Breast epithelium (tissue), 4 donors: Measurements from ENCODE around the gene OSBPL6. TPM values are rescaled to one million over a fixed set of nuclear protein-coding genes. Genes with fewer than 3 reads are reported as not detected.

Source experiments
- DNase-seq, 2 donors: peaks; one replicate each; pipeline ENCODE4 v3.0.0-alpha.2; 2019; ENCODE audit warnings: low spot score in 2 of 2
- H3K27ac ChIP-seq, 2 donors: fragments of 200-600 bp; sonication (generic) in 1 of 2; one replicate each; pipeline ENCODE4 v1.5.1; 2016 to 2019; ENCODE audit warnings: mild to moderate bottlenecking in 1 of 2
- H3K27me3 ChIP-seq, 2 donors: fragments of 200-600 bp; sonication (generic) in 1 of 2; one replicate each; pipeline versions ENCODE4 v1.5.1 to v1.6.0; 2017 to 2019; ENCODE audit warnings: control low read depth in 1 of 2, mild to moderate bottlenecking in 1 of 2
- H3K36me3 ChIP-seq: fragments of 200-600 bp; one replicate; pipeline ENCODE4 v1.5.1; 2019
- H3K4me1 ChIP-seq, 2 donors: fragments of 200-600 bp; sonication (generic); one replicate each; pipeline ENCODE4 v1.5.1; 2016 to 2019; ENCODE audit warnings: control low read depth in 1 of 2
- H3K4me3 ChIP-seq, 3 donors: fragments of 200-600 bp; sonication (generic); 1 replicate in 2 of 3; 2 replicates in 1 of 3; pipeline ENCODE4 v1.5.1; 2016 to 2019; ENCODE audit warnings: mild to moderate bottlenecking in 3 of 3, moderate library complexity in 2 of 3
- H3K9me3 ChIP-seq, 2 donors: fragments of 200-600 bp; sonication (generic) in 1 of 2; one replicate each; pipeline ENCODE4 v1.5.1; 2016 to 2019; ENCODE audit warnings: control low read depth in 1 of 2
- POLR2A ChIP-seq: fragments of 450-650 bp; IDR thresholded peaks from one replicate; pipeline ENCODE4 v1.6.1; 2016; ENCODE audit warnings: antibody characterized with exemption, mild to moderate bottlenecking, moderate library complexity
- POLR2AphosphoS5 ChIP-seq, 3 donors: sonication (generic); formaldehyde crosslinking; IDR thresholded peaks; one replicate each; pipeline ENCODE4 v1.6.1; 2017; ENCODE audit warnings: antibody characterized with exemption in 3 of 3
- intact Hi-C: fragments of 100-400 bp; cut with DNase I; formaldehyde crosslinking; loops from one replicate; pipeline ENCODE4 v1.15.1; 2023; ENCODE audit warnings: low total_unique reads
- total RNA-seq, 3 donors: library from RNA; depleted of rRNA; stranded (reverse); fragments of >200 nt; gene quantifications; one replicate each; pipeline ENCODE4 v1.1.0, GENCODE V29; 2016
- TF ChIP-seq, protein P1 (sequence below), 3 donors: fragments of 450-650 bp; IDR thresholded peaks; one replicate each; pipeline ENCODE4 v1.5.1; 2016 to 2017; ENCODE audit warnings: antibody characterized with exemption in 3 of 3, mild to moderate bottlenecking in 3 of 3, moderate library complexity in 3 of 3

Gene OSBPL6
- total RNA-seq, 3 donors from 2014 or later: 1.3 to 4.8 (median 1.8) TPM

- no peaks in the 10 kb centered on the region for H3K27me3 ChIP-seq
- no peak for DNase-seq
- no peak overlapping the region for H3K27ac ChIP-seq
- H3K9me3 ChIP-seq: no peaks in the 10 kb centered on the region
- no peaks in the 10 kb centered on the region for H3K36me3 ChIP-seq
- intact Hi-C loops: no loop called here
- no peaks in the 10 kb centered on the region for H3K4me1 ChIP-seq
- no peak overlapping the region for H3K4me3 ChIP-seq
- TF ChIP-seq POLR2A (no peak), POLR2AphosphoS5 (IDR thresholded peaks at IDR 0.05) (no peak)
- TF ChIP-seq, protein P1, sequence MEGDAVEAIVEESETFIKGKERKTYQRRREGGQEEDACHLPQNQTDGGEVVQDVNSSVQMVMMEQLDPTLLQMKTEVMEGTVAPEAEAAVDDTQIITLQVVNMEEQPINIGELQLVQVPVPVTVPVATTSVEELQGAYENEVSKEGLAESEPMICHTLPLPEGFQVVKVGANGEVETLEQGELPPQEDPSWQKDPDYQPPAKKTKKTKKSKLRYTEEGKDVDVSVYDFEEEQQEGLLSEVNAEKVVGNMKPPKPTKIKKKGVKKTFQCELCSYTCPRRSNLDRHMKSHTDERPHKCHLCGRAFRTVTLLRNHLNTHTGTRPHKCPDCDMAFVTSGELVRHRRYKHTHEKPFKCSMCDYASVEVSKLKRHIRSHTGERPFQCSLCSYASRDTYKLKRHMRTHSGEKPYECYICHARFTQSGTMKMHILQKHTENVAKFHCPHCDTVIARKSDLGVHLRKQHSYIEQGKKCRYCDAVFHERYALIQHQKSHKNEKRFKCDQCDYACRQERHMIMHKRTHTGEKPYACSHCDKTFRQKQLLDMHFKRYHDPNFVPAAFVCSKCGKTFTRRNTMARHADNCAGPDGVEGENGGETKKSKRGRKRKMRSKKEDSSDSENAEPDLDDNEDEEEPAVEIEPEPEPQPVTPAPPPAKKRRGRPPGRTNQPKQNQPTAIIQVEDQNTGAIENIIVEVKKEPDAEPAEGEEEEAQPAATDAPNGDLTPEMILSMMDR (IDR thresholded peaks at IDR 0.05): no peak
Observed at GRCh38 chr2:178292586-178292985, 98.3 kb downstream of the OSBPL6 start.

DNA sequence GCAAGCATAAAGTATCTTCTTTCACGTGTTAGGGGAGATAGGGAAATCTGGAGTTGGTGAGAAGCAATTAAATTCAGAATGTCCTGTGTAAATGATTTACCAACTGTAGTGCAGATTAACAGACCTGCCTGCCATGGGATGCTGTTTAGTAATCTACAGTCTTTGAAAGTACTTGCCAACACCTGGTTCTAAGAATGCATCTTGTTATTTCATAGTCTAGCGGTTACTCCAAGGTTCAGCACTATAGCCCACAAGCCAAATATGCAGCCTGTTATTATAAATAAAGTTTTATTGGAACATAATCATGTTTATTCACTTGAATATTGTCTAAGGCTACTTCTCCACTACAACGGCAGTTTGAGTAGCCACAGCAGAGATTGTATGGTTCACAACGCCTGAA, 100.8 kb downstream of the OSBPL6 start:
- Histone ChIP-seq H3K9me3 (no peaks in the 10 kb centered on the region), H3K4me3 (no peak overlapping the region), H3K4me1 (no peaks in the 10 kb centered on the region), H3K27ac (no peak overlapping the region), H3K27me3 (no peaks in the 10 kb centered on the region), H3K36me3 (no peaks in the 10 kb centered on the region)
- TF ChIP-seq, protein P1 (IDR thresholded peaks at IDR 0.05): no peak
- DNase-seq: no peak
- intact Hi-C loops: no loop called here

GRCh38 chr2:178295906-178296305, 101.6 kb downstream of the OSBPL6 start:
- Histone ChIP-seq H3K4me1 (no peaks in the 10 kb centered on the region), H3K4me3 (no peak overlapping the region), H3K27ac (no peak overlapping the region), H3K9me3 (no peaks in the 10 kb centered on the region), H3K36me3 (no peaks in the 10 kb centered on the region), H3K27me3 (no peaks in the 10 kb centered on the region)
- DNase-seq: no peak
- TF ChIP-seq, protein P1 (IDR thresholded peaks at IDR 0.05): no peak
- no peak for TF ChIP-seq POLR2AphosphoS5 (IDR thresholded peaks at IDR 0.05)
- no peak for TF ChIP-seq POLR2A
- intact Hi-C loops: no loop called here

DNA sequence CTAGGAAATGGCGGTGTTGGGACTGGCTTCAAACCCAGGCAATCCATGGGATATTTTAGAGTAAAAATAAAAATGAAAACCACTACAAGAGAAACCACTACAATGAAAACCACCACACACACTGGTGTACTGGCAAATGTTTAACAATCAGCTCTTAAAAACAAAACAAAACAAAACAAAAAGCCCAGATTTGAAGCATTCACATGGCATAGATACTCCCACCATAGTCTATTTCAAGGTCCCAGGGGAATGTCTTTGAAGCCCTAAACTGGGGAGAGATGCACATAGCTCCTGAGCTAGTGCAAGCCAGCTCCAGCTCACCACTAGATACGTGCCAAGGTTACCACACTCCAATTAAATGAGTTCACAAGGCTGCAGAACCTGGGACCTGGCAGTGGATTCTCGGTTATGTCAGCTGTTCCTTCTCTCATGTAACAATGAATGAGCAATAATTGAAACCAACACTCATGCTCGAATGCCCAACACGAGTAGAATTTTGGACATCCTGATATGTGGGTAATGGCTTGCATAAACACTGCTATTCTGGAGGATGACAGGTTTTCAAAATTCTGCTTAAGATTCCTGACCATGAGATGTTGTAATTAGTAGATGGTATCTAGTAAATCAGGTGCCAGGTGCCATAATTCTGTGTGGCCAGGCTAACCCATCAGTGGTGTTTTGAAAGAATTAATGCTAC, 102.2 kb downstream of the OSBPL6 start:
- H3K36me3 ChIP-seq: no peaks in the 10 kb centered on the region
- DNase-seq: peak in 1 of 2 donors; percentile 23
- H3K4me1 ChIP-seq: no peaks in the 10 kb centered on the region
- intact Hi-C loops: no loop called here
- no peaks in the 10 kb centered on the region for H3K9me3 ChIP-seq
- H3K4me3 ChIP-seq: no peak overlapping the region
- no peak overlapping the region for H3K27ac ChIP-seq
- TF ChIP-seq, protein P1 (IDR thresholded peaks at IDR 0.05): no peak
- TF ChIP-seq POLR2A: no peak
- no peak for TF ChIP-seq POLR2AphosphoS5 (IDR thresholded peaks at IDR 0.05)
- H3K27me3 ChIP-seq: no peaks in the 10 kb centered on the region

DNA sequence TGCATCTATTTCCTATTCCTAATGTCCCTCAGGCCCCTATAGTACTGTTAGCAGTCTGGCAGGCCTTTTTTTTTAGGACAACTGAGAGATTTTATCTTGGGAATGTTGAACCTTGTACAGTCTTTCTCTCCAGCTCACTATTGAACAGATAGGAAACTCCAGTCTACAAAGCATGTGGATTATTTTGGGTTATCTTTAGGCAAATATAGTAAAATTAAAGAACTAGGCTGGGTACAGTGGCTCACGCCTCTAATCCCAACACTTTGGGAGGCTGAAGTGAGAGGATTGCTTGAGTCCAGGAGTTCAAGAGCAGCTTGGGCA, 102.7 kb downstream of the OSBPL6 start:
- DNase-seq: no peak
- TF ChIP-seq, protein P1 (IDR thresholded peaks at IDR 0.05): no peak
- no peak for TF ChIP-seq POLR2AphosphoS5 (IDR thresholded peaks at IDR 0.05)
- TF ChIP-seq POLR2A: no peak
- intact Hi-C loops: no loop called here
- Histone ChIP-seq H3K36me3 (no peaks in the 10 kb centered on the region), H3K4me1 (no peaks in the 10 kb centered on the region), H3K9me3 (no peaks in the 10 kb centered on the region), H3K4me3 (no peak overlapping the region), H3K27me3 (no peaks in the 10 kb centered on the region), H3K27ac (no peak overlapping the region)
